Heart left ventricle (tissue), 13 donors: ENCODE results near the gene TAF9.

Experiments used
- POLR2A ChIP-seq, 2 donors: fragments of 450-650 bp; IDR thresholded peaks; one replicate each; pipeline ENCODE4 v1.6.1; 2017; ENCODE audit warnings: antibody characterized with exemption in 2 of 2, mild to moderate bottlenecking in 2 of 2, moderate library complexity in 2 of 2
- TF ChIP-seq, protein P1 (sequence below), 12 donors: fragments of 200-600 bp; sonication (generic) in 4 of 12; IDR thresholded peaks; one replicate each; pipeline versions ENCODE4 v1.5.0 to v1.8.0; 2018 to 2022; ENCODE audit warnings: antibody characterized with exemption in 12 of 12, mild to moderate bottlenecking in 5 of 12
- donor health status: ischemic (EF 13 %, LVEDD 7.1; RV severe dilation, severe dysfunction).
- donor health status: DM: no; HTN: yes; CAD: no.
- donor health status: DM: no; HTN: no; CAD: no.
- donor health status: ischemic (EF 25% LVEDD 6.9; RV normal size, moderate dysfunction).
- donor health status: ischemic (EF 25% LVEDD 5.7; RV mildly dilated, moderate dysfunction).
- donor health status: ischemic (EF 35%, LVEDD 5.7; RV mildly dilated, moderate dysfunction).
- donor health status: nonischemic (EF 11% LVEDD 7.7; RV severe dilation, severe dysfunction).
- donor health status: DM: yes; HTN: yes; CAD: no.
- donor health status: PGD.
- donor health status: ischemic (EF 29% LVEDD 5.4; RV normal size, mild dysfunction).
- donor health status: nonischemic (EF 23%, LVEDD 6.1; RV moderate dilation, normal function).

DNA sequence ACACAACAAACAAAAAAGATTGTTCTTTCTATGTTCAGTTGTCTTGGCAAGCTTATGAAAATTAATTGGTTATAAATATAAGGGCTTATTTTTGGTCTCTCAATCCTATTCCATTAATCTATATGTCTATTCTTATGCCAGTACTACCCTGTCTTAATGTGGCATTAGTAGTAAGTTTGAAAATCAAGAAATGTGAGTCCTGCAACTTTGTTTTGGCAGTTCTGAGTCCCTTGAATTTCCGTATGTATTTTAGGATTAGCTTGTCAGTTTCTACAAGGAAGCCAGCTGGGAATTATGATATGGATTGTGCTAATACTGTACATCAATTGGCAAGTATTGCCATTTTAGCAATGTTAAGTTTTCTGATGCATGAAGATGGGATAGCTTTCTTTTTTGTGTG is 26.2 kb downstream of the TAF9 start:
- TF ChIP-seq, protein P1, sequence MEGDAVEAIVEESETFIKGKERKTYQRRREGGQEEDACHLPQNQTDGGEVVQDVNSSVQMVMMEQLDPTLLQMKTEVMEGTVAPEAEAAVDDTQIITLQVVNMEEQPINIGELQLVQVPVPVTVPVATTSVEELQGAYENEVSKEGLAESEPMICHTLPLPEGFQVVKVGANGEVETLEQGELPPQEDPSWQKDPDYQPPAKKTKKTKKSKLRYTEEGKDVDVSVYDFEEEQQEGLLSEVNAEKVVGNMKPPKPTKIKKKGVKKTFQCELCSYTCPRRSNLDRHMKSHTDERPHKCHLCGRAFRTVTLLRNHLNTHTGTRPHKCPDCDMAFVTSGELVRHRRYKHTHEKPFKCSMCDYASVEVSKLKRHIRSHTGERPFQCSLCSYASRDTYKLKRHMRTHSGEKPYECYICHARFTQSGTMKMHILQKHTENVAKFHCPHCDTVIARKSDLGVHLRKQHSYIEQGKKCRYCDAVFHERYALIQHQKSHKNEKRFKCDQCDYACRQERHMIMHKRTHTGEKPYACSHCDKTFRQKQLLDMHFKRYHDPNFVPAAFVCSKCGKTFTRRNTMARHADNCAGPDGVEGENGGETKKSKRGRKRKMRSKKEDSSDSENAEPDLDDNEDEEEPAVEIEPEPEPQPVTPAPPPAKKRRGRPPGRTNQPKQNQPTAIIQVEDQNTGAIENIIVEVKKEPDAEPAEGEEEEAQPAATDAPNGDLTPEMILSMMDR (IDR thresholded peaks at IDR 0.05) = no peak
- no peak for TF ChIP-seq POLR2A (IDR thresholded peaks at IDR 0.05)
